ENCODE measurements around the gene CMSS1. TPM values are rescaled to one million over a fixed set of nuclear protein-coding genes. Genes with fewer than 3 reads are reported as not detected.

CMSS1 gene
- total and polyA plus RNA-seq, 2 donors (not counting 1 experiment from before 2014, with no cell fraction given), result 7.3 to 22.8 TPM

DNA sequence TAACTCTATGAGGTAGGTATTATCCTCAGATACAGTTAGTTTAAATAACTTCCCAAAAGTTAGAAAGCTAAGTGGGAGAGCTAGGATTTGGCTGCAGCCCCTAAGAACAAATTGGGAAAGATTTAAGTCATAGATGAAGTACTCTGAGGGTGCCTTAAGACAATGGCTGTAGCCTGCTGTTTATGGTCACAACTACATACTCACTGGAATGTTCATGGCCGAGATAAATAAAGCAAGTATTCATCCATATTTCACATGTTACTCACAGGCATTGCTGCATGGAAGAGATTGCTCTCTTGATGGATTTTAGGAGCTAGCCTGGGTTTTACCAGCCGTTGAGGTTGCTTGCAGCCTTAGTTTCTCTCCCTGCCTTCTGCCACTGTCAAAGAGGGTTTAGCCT lies 145.0 kb downstream of the CMSS1 start:
- Mint-ChIP-seq H3K4me1 (peaks cover 11% of the 10 kb centered on the region), H3K27ac (no peak overlapping the region), H3K4me3 (no peak overlapping the region), H3K27me3 (no peaks in the 10 kb centered on the region), H3K9me3 (ENCODE audit: insufficient read depth) (no peaks in the 10 kb centered on the region)
- H3K9ac ChIP-seq (ENCODE audit: low read length), result no peak overlapping the region
- POLR2A ChIA-PET, result no interaction called here
- WGBS (ENCODE audit: insufficient coverage), result no CpG with 5 or more reads among the region's 2 CpGs
- no peaks in the 10 kb centered on the region for H3K27me3 ChIP-seq (replicated peaks in 1 of 4; ENCODE audit: control extremely low read depth in 1 of 4, control insufficient read depth in 3 of 4, insufficient read depth in 4 of 4, low read length in 3 of 4)
- no peak overlapping the region for H2AFZ ChIP-seq (ENCODE audit: insufficient read depth, low read depth, low read length, poor library complexity, severe bottlenecking)
- CTCF ChIA-PET, result no interaction called here
- H3K4me1 ChIP-seq (ENCODE audit: control insufficient read depth in 2 of 2, insufficient read depth in 2 of 2, low read length in 2 of 2), result no peaks in the 10 kb centered on the region
- H3K27ac ChIP-seq (ENCODE audit: low read length in 2 of 2), result no peak overlapping the region
- no peak for ATAC-seq (ENCODE audit: low read depth)
- no peak overlapping the region for H3K4me3 ChIP-seq (ENCODE audit: control extremely low read depth in 1 of 5, extremely low read depth in 1 of 5, insufficient read depth in 1 of 5, low read depth in 2 of 5, low read length in 4 of 5)
- intact Hi-C loops (cut with micrococcal nuclease), result no loop called here
- H3K4me2 ChIP-seq (replicated peaks; ENCODE audit: low read depth, low read length, poor library complexity, severe bottlenecking), result no peak overlapping the region
- no peak for DNase-seq
- no peaks in the 10 kb centered on the region for H3K79me2 ChIP-seq (ENCODE audit: control insufficient read depth, insufficient read depth, low read length)
- H3K36me3 ChIP-seq (replicated peaks in 1 of 2; ENCODE audit: control extremely low read depth in 1 of 2, control insufficient read depth in 1 of 2, extremely low read depth in 1 of 2, insufficient read depth in 2 of 2, low read length in 1 of 2), result no peaks in the 10 kb centered on the region
- H4K20me1 ChIP-seq (ENCODE audit: control insufficient read depth, insufficient read depth, low read length, poor library complexity, severe bottlenecking), result no peaks in the 10 kb centered on the region
- H3K9me3 ChIP-seq (ENCODE audit: control extremely low read depth in 1 of 3, control insufficient read depth in 2 of 3, insufficient read depth in 1 of 3, low read length in 2 of 3), result no peaks in the 10 kb centered on the region
- no peak for TF ChIP-seq EZH2 (IDR thresholded peaks at IDR 0.05; ENCODE audit: borderline replicate concordance, insufficient read depth, low read depth, low read length, poor library complexity, severe bottlenecking)
- TF ChIP-seq, protein P1, sequence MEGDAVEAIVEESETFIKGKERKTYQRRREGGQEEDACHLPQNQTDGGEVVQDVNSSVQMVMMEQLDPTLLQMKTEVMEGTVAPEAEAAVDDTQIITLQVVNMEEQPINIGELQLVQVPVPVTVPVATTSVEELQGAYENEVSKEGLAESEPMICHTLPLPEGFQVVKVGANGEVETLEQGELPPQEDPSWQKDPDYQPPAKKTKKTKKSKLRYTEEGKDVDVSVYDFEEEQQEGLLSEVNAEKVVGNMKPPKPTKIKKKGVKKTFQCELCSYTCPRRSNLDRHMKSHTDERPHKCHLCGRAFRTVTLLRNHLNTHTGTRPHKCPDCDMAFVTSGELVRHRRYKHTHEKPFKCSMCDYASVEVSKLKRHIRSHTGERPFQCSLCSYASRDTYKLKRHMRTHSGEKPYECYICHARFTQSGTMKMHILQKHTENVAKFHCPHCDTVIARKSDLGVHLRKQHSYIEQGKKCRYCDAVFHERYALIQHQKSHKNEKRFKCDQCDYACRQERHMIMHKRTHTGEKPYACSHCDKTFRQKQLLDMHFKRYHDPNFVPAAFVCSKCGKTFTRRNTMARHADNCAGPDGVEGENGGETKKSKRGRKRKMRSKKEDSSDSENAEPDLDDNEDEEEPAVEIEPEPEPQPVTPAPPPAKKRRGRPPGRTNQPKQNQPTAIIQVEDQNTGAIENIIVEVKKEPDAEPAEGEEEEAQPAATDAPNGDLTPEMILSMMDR (IDR thresholded peaks at IDR 0.05), result no peak

DNA sequence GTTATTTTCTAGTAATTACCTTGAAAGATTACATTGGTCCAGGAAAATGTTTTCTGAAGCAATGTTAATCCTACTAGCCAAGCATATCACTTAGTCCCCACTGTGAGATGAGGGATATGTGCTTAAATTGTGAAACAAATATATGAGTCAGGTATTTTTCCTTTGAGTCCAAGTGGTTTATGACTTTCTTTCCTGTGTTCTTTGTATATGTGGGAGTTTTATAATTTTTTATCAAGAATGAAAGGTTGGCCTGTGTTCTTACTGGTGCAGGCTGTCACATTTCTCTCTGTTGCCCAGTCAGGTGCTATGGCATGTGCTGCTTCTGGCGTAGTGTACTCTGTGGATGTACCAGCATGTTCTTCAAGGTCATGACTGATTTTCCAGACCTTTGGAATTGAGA lies 147.4 kb downstream of the CMSS1 start:
- Mint-ChIP-seq H3K4me3 (no peak overlapping the region), H3K27ac (no peak overlapping the region), H3K27me3 (no peaks in the 10 kb centered on the region), H3K9me3 (ENCODE audit: insufficient read depth) (no peaks in the 10 kb centered on the region), H3K4me1 (peaks cover 5% of the 10 kb centered on the region)
- H3K79me2 ChIP-seq (ENCODE audit: control insufficient read depth, insufficient read depth, low read length), result no peaks in the 10 kb centered on the region
- DNase-seq (no peak), ATAC-seq (ENCODE audit: low read depth) (no peak)
- no peaks in the 10 kb centered on the region for H3K27me3 ChIP-seq (replicated peaks in 1 of 4; ENCODE audit: control extremely low read depth in 1 of 4, control insufficient read depth in 3 of 4, insufficient read depth in 4 of 4, low read length in 3 of 4)
- TF ChIP-seq EZH2 (IDR thresholded peaks at IDR 0.05; ENCODE audit: borderline replicate concordance, insufficient read depth, low read depth, low read length, poor library complexity, severe bottlenecking), result no peak
- TF ChIP-seq, protein P1 (IDR thresholded peaks at IDR 0.05), result no peak
- ChIA-PET CTCF (no interaction called here), POLR2A (no interaction called here)
- no peaks in the 10 kb centered on the region for H3K4me1 ChIP-seq (ENCODE audit: control insufficient read depth in 2 of 2, insufficient read depth in 2 of 2, low read length in 2 of 2)
- no peaks in the 10 kb centered on the region for H4K20me1 ChIP-seq (ENCODE audit: control insufficient read depth, insufficient read depth, low read length, poor library complexity, severe bottlenecking)
- no peak overlapping the region for H3K27ac ChIP-seq (ENCODE audit: low read length in 2 of 2)
- H3K4me2 ChIP-seq (replicated peaks; ENCODE audit: low read depth, low read length, poor library complexity, severe bottlenecking), result no peak overlapping the region
- intact Hi-C loops (cut with micrococcal nuclease), result no loop called here
- WGBS (ENCODE audit: insufficient coverage), result 100% methylated on average over 1 of the region's 1 CpG
- no peaks in the 10 kb centered on the region for H3K9me3 ChIP-seq (ENCODE audit: control extremely low read depth in 1 of 3, control insufficient read depth in 2 of 3, insufficient read depth in 1 of 3, low read length in 2 of 3)
- no peak overlapping the region for H3K9ac ChIP-seq (ENCODE audit: low read length)
- no peak overlapping the region for H2AFZ ChIP-seq (ENCODE audit: insufficient read depth, low read depth, low read length, poor library complexity, severe bottlenecking)
- H3K36me3 ChIP-seq (replicated peaks in 1 of 2; ENCODE audit: control extremely low read depth in 1 of 2, control insufficient read depth in 1 of 2, extremely low read depth in 1 of 2, insufficient read depth in 2 of 2, low read length in 1 of 2), result no peaks in the 10 kb centered on the region
- H3K4me3 ChIP-seq (ENCODE audit: control extremely low read depth in 1 of 5, extremely low read depth in 1 of 5, insufficient read depth in 1 of 5, low read depth in 2 of 5, low read length in 4 of 5), result no peak overlapping the region

Measured in B cell (primary cell).